NB4 (cell line): Measurements from ENCODE around the gene GTPBP3.

Experiments used
- CTCF ChIP-seq: IDR thresholded peaks from one replicate; pipeline ENCODE4 v1.5.1; 2012; ENCODE audit warnings: low read depth, low read length
- MAX ChIP-seq: IDR thresholded peaks from 2 replicates; pipeline ENCODE4 v1.6.1; 2011; ENCODE audit warnings: low read depth, low read length
- MYC ChIP-seq: IDR thresholded peaks from 2 replicates; pipeline ENCODE4 v1.6.1; 2011; ENCODE audit warnings: low read depth, low read length
- POLR2A ChIP-seq: IDR thresholded peaks from 2 replicates; pipeline ENCODE4 v1.6.1; 2011; ENCODE audit warnings: mild to moderate bottlenecking; ENCODE audit not compliant: insufficient read length; ENCODE audit errors: extremely low read depth

GRCh38 chr19:17326595-17326966, 10.8 kb upstream of the GTPBP3 start:
- no peak for TF ChIP-seq MAX
- TF ChIP-seq CTCF = no peak
- no peak for TF ChIP-seq POLR2A
- TF ChIP-seq MYC = no peak
